ENCODE results near the gene GHRH.
A peak's percentile ranks its signal among the peaks of the same experiment; 100 is the strongest.

GHRH gene

GRCh38 chr20:37238426-37238825 is 23.2 kb downstream of the GHRH start:
- H3K4me1 Mint-ChIP-seq = no peaks in the 10 kb centered on the region
- H3K27me3 Mint-ChIP-seq = no peaks in the 10 kb centered on the region
- no peak overlapping the region for H3K27ac Mint-ChIP-seq
- DNase-seq (no peak), ATAC-seq (no peak)
- H3K9me3 Mint-ChIP-seq = no peaks in the 10 kb centered on the region
- no peak overlapping the region for H3K4me3 Mint-ChIP-seq

DNA sequence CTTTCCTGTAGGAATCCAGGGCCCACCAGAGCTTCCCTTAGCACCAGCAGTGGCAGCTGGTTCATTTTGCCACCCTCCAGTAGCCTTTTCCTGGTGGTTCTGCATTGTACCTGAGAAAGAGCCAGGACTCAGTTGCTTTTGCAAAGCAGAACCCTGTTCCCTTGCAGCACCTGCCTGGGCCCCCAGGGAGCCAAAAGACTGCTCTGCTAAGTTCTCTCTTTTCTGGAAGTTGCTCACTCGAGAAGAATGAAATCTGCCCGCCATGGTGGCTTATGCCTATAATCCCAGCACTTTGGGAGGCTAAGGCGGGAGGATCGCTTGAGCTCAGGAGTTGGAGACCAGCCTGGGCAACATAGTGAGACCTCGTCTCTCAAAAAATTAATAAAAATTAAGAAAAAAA is 24.0 kb downstream of the GHRH start:
- no peak for DNase-seq
- H3K4me1 Mint-ChIP-seq = no peaks in the 10 kb centered on the region
- H3K27me3 Mint-ChIP-seq = no peaks in the 10 kb centered on the region
- H3K9me3 Mint-ChIP-seq = no peaks in the 10 kb centered on the region
- no peak overlapping the region for H3K4me3 Mint-ChIP-seq
- no peak for ATAC-seq
- no peak overlapping the region for H3K27ac Mint-ChIP-seq

DNA sequence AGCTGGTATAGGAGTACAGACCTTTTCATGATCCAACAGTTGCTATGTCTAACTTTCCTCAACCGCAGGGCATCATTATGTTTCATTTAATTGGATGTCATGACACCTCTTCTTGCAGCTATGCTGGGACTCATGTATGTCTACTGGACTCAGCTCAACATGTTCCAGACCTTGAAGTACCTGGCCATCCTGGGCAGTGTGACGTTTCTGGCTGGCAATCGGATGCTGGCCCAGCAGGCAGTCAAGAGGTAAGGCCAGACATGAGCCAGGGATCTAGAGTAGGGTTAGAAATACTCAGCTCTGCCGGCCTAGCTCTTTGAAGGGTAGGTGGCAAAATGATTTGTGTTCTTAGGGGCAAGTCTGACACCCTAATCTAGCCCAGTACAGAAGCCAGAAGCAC is 25.2 kb downstream of the GHRH start:
- H3K9me3 Mint-ChIP-seq = no peaks in the 10 kb centered on the region
- H3K4me1 Mint-ChIP-seq = no peaks in the 10 kb centered on the region
- DNase-seq (no peak), ATAC-seq (no peak)
- H3K27ac Mint-ChIP-seq = no peak overlapping the region
- no peak overlapping the region for H3K4me3 Mint-ChIP-seq
- H3K27me3 Mint-ChIP-seq = no peaks in the 10 kb centered on the region

DNA sequence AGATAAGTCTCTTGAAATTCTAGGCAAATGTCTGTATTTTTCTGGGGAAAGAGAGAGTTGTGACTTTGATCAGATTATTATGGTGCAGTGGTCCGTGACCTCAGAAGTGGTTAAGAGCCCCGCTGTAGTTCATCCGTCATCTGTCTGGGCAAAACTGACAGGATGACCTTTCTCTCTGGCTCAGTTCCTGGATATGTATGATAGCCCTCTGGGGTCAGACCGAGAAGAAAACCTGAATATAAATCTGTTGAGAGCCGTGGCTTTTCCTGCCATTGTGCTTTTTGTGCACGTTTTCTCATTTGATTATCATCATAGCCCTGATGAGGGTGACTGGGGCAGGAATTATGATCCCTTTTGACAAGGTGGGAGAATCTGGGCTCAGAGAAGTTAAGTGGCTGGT is 26.5 kb downstream of the GHRH start:
- no peak for DNase-seq
- H3K9me3 Mint-ChIP-seq = no peaks in the 10 kb centered on the region
- peak overlapping the region in 1 of 2 donors; percentile 19 for H3K27ac Mint-ChIP-seq
- no peak for ATAC-seq
- no peaks in the 10 kb centered on the region for H3K27me3 Mint-ChIP-seq
- H3K4me3 Mint-ChIP-seq = no peak overlapping the region
- no peaks in the 10 kb centered on the region for H3K4me1 Mint-ChIP-seq

DNA sequence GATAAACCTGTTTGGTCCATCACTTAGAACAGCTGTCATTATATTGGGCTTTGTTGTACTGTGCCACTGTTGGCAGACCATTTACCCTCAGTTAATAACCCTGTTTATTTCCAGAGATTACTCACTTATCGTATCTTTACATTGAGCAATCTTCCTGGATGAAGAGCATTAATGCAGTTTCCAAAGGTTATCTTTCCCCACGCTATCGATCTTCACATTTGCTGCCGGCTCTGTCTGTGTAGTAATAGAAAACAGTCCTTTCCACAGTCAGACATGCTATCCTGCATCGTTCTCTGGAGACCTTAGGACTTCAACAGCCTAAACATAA is 27.4 kb downstream of the GHRH start:
- Mint-ChIP-seq H3K9me3 (no peaks in the 10 kb centered on the region), H3K4me3 (no peak overlapping the region), H3K27me3 (no peaks in the 10 kb centered on the region), H3K4me1 (no peaks in the 10 kb centered on the region), H3K27ac (no peak overlapping the region)
- ATAC-seq (no peak), DNase-seq (no peak)

GRCh38 chr20:37233548-37234253 is 27.9 kb downstream of the GHRH start:
- Mint-ChIP-seq H3K4me1 (no peaks in the 10 kb centered on the region), H3K4me3 (no peak overlapping the region), H3K27me3 (no peaks in the 10 kb centered on the region), H3K27ac (no peak overlapping the region), H3K9me3 (no peaks in the 10 kb centered on the region)
- DNase-seq (no peak), ATAC-seq (no peak)

GRCh38 chr20:37231947-37232630 is 29.5 kb downstream of the GHRH start:
- ATAC-seq (no peak), DNase-seq (no peak)
- Mint-ChIP-seq H3K9me3 (no peaks in the 10 kb centered on the region), H3K27ac (peak overlapping the region in 1 of 2 donors; percentile 48), H3K4me3 (no peak overlapping the region), H3K4me1 (no peaks in the 10 kb centered on the region), H3K27me3 (no peaks in the 10 kb centered on the region)

DNA sequence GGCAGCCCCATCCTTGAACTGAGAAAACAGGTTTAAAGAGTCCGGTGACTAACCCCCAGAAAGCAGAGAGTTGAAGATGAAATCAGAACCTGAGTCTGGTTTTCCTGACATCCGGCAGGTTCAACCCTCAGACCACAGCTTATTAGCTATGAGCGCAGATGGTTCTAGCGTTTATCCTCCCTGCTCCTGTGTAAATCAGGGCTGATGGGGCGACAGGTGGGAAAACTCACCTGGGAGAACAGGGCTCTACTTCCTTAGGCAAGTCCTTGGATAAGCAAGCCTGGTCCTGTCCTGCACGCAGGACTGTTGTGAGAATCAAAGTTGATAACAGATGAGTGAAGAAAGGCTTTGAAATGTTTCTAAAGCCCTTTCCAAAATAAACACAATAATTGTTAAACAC is 31.4 kb downstream of the GHRH start:
- no peak overlapping the region for H3K4me3 Mint-ChIP-seq
- no peak overlapping the region for H3K27ac Mint-ChIP-seq
- no peaks in the 10 kb centered on the region for H3K9me3 Mint-ChIP-seq
- no peaks in the 10 kb centered on the region for H3K4me1 Mint-ChIP-seq
- DNase-seq (no peak), ATAC-seq (no peak)
- H3K27me3 Mint-ChIP-seq = no peaks in the 10 kb centered on the region

- Mint-ChIP-seq H3K4me3 (no peak overlapping the region), H3K4me1 (no peaks in the 10 kb centered on the region), H3K27ac (no peak overlapping the region), H3K9me3 (no peaks in the 10 kb centered on the region), H3K27me3 (no peaks in the 10 kb centered on the region)
- DNase-seq (no peak), ATAC-seq (no peak)
Observed at GRCh38 chr20:37229357-37229756, 32.3 kb downstream of the GHRH start.

- no peak overlapping the region for H3K27ac Mint-ChIP-seq
- no peaks in the 10 kb centered on the region for H3K27me3 Mint-ChIP-seq
- ATAC-seq (no peak), DNase-seq (no peak)
- no peaks in the 10 kb centered on the region for H3K9me3 Mint-ChIP-seq
- no peak overlapping the region for H3K4me3 Mint-ChIP-seq
- H3K4me1 Mint-ChIP-seq = no peaks in the 10 kb centered on the region
Observed at GRCh38 chr20:37228656-37229055, 33.0 kb downstream of the GHRH start.

DNA sequence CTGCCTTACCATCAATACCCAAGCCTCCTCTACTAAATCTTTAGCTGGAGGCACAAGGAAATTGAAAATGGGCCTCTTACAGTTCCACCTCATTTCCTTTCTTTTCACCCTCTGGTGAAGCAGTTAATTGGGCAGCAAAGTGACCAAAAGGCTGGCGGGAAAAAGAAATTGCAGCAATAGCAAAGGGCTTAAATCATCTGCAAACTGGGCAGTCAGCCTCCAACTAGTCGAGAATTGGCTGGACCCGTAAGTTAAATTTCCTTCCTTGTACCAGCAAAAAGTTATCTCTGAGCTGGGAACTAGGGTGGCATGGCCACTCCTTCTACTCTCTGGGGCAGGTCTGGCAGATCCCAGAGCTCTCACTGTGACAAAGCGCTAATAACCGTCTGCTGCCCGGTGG is 33.5 kb downstream of the GHRH start:
- no peak overlapping the region for H3K27ac Mint-ChIP-seq

GRCh38 chr20:37226889-37227288 is 34.7 kb downstream of the GHRH start:
- no peaks in the 10 kb centered on the region for H3K4me1 Mint-ChIP-seq
- H3K4me3 Mint-ChIP-seq = no peak overlapping the region
- no peak for DNase-seq
- H3K27me3 Mint-ChIP-seq = no peaks in the 10 kb centered on the region
- no peaks in the 10 kb centered on the region for H3K9me3 Mint-ChIP-seq
- ATAC-seq = no peak
- H3K27ac Mint-ChIP-seq = no peak overlapping the region

More for the DNA sequence above, 33.5 kb downstream of the GHRH start:
- Mint-ChIP-seq H3K9me3 (no peaks in the 10 kb centered on the region), H3K4me1 (no peaks in the 10 kb centered on the region), H3K4me3 (no peak overlapping the region), H3K27me3 (no peaks in the 10 kb centered on the region)
- DNase-seq (no peak), ATAC-seq (no peak)

DNA sequence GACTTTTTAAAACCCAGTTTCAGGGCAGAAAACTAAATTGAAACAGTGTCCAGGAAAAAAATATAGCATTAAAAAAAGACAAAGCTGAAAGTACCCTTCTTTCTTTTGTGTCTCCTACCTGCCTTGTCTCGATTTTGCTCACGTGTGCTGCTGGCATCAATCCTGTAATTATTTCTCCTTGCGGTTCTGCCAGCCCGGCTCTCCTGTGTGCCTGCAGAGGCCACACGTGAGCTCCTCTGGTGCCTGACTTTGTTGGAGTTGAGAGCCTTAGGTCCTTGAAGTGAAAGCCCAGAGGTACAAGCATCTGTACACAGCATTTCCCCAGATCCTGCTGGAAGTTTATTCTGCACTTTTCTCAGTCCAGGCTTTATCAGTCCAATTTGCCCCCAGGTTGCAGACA is 36.5 kb downstream of the GHRH start:
- no peak for DNase-seq
- Mint-ChIP-seq H3K27ac (peak overlapping the region in 1 of 2 donors; percentile 44), H3K9me3 (no peaks in the 10 kb centered on the region), H3K4me3 (no peak overlapping the region), H3K4me1 (no peaks in the 10 kb centered on the region), H3K27me3 (no peaks in the 10 kb centered on the region)
- ATAC-seq = no peak

GRCh38 chr20:37223053-37223452 is 38.6 kb downstream of the GHRH start:
- no peak overlapping the region for H3K27ac Mint-ChIP-seq
- H3K9me3 Mint-ChIP-seq = no peaks in the 10 kb centered on the region
- no peaks in the 10 kb centered on the region for H3K4me1 Mint-ChIP-seq
- H3K4me3 Mint-ChIP-seq = no peak overlapping the region
- no peak for ATAC-seq
- H3K27me3 Mint-ChIP-seq = no peaks in the 10 kb centered on the region
- no peak for DNase-seq

GRCh38 chr20:37222086-37222485 is 39.5 kb downstream of the GHRH start:
- H3K4me3 Mint-ChIP-seq = no peak overlapping the region
- DNase-seq = no peak

GRCh38 chr20:37220731-37221130 is 40.9 kb downstream of the GHRH start:
- Mint-ChIP-seq H3K4me1 (no peaks in the 10 kb centered on the region), H3K9me3 (no peaks in the 10 kb centered on the region), H3K27ac (no peak overlapping the region), H3K4me3 (no peak overlapping the region), H3K27me3 (no peaks in the 10 kb centered on the region)
- no peak for ATAC-seq
- no peak for DNase-seq

More at GRCh38 chr20:37222086-37222485, 39.5 kb downstream of the GHRH start:
- ATAC-seq = no peak
- Mint-ChIP-seq H3K27ac (no peak overlapping the region), H3K27me3 (no peaks in the 10 kb centered on the region), H3K4me1 (no peaks in the 10 kb centered on the region), H3K9me3 (no peaks in the 10 kb centered on the region)

Data from stimulated activated naive CD8-positive, alpha-beta T cell treated with anti-CD3 and anti-CD28 coated beads, Interleukin-15, amount 100 ng/mL, for 72 hours (primary cell).